ENCODE results near the gene RND2. TPM values are rescaled to one million over a fixed set of nuclear protein-coding genes. Genes with fewer than 3 reads are reported as not detected.

The RND2 gene
- total and polyA plus RNA-seq, 3 donors from 2014 or later: 15.7 to 48.7 (median 33.1) TPM

DNA sequence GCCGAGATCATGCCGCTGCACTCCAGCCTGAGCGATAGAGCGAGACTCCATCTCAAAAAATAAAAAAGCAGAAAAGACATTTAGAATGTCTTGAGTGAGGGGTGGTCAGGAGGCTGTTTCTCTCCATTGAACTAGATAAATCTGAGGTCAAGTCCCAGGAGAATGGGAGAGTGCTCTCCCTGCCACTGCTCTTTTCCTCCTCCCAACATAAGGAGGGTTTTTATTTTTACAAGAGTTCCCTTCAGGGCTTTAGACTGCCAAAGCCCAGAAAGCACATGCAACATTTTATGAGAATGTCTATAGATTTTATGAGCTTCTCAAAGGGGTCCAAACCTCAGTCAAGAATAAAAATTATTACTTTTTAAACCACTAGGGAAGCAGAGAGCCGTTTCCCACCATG lies 1.6 kb downstream of the RND2 start:
- no peak for DNase-seq
- Histone ChIP-seq H3K9me3 (no peaks in the 10 kb centered on the region), H3K4me1 (peaks cover 5% of the 10 kb centered on the region), H3K36me3 (ENCODE audit: low read depth, missing control alignments) (no peaks in the 10 kb centered on the region), H3K4me3 (no peak overlapping the region), H3K27me3 (no peaks in the 10 kb centered on the region), H3K27ac (no peak overlapping the region)
- TF ChIP-seq POLR2A (IDR thresholded peaks at IDR 0.05) (no peak), CTCF (IDR thresholded peaks at IDR 0.05) (no peak)
- intact Hi-C loops (cut with DNase I; ENCODE audit: low total_unique reads): no loop called here
- WGBS, 2 donors: 78 to 80% methylated on average over 5 of the region's 5 CpGs

DNA sequence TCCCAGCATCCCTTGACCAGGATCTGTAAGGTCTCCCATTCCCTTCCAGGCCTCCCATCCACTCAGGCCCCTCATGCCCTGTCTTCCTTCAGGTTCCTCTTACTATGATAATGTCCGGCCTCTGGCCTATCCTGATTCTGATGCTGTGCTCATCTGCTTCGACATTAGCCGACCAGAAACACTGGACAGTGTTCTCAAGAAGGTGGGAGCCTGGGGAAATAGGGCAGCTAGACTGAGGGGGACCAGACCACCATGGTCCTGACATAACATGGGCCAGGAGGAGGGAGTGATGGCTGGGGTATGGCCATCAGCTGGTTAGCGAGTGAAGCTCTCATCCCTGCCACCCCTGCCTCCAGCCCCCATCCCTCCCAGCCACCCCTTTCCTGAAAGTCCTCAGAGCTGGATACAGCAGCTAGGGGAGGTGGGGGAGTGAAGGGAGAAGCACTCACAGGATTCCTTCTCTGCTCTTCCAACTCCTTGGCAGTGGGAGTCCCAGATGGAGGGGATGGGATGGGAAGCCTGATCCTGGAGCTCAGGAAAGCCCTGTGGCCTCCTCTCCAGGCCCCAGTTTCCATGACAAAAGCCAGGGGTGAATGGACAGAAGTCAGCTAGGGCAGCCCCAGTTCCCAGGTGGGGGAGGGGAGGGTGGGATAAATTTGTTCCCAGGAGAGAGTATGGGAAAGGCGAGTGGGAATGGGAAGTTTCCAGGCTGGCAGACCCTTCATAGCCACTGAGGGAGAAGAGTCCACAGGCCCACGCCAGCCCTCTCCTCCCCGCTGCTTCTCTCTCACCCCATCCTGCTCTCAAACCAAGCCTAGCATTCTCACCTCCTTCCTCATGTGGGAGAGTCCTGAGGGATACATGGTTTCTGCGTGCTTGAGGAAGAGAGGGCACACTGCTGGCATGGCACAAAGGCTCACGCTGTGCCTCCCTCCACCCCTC lies 2.3 kb downstream of the RND2 start:
- 75 to 76% methylated on average over 9 of the region's 9 CpGs for WGBS, 2 donors
- Histone ChIP-seq H3K27me3 (no peaks in the 10 kb centered on the region), H3K4me1 (peaks cover 4% of the 10 kb centered on the region), H3K27ac (no peak overlapping the region), H3K9me3 (no peaks in the 10 kb centered on the region), H3K4me3 (no peak overlapping the region), H3K36me3 (ENCODE audit: low read depth, missing control alignments) (no peaks in the 10 kb centered on the region)
- TF ChIP-seq POLR2A (IDR thresholded peaks at IDR 0.05): no peak
- no peak for DNase-seq
- intact Hi-C loops (cut with DNase I; ENCODE audit: low total_unique reads): no loop called here

- 87 to 92% methylated on average over 17 of the region's 17 CpGs for WGBS, 2 donors
- Histone ChIP-seq H3K9me3 (no peaks in the 10 kb centered on the region), H3K4me1 (no peaks in the 10 kb centered on the region), H3K36me3 (ENCODE audit: low read depth, missing control alignments) (no peaks in the 10 kb centered on the region), H3K27ac (no peak overlapping the region), H3K27me3 (no peaks in the 10 kb centered on the region), H3K4me3 (no peak overlapping the region)
- intact Hi-C loops (cut with DNase I; ENCODE audit: low total_unique reads): no loop called here
- DNase-seq: no peak
- TF ChIP-seq POLR2A (IDR thresholded peaks at IDR 0.05): no peak
- no peak for TF ChIP-seq CTCF (IDR thresholded peaks at IDR 0.05)
These were observed 3.3 kb downstream of the RND2 start for GRCh38 chr17:43028221-43028861.

DNA sequence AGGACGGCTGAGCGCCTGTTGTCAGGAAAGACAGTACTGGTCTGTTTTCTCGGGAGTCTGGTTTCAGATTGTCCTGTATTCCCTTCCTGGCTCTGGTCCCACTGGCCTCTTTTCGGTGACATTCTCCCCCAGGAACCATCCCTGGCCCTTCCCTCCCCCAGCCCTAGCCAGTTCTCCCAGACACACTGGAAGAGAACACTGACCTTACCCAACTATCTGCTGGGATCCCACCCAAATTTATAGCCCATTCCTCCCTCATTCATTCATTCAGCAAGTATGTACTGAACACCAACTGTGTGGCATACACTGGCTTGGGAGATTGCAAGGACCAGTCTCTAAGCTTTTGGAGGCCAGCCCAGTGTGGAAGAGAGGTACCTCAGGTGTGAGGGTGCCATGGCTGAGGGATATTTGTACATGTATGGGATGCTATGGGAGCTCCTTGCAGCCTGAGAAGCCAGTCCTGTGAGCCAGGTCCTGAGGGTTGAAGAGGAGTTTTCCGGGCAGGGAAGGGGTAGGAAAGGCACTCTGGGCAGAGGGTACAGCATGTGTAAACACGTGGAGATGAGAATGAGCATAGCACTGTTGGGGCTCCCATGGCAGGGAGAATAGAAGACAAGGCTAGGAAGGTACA lies 5.2 kb downstream of the RND2 start:
- no peak for DNase-seq
- H3K27ac ChIP-seq: no peak overlapping the region
- H3K9me3 ChIP-seq: no peaks in the 10 kb centered on the region

More for the DNA sequence above, 5.2 kb downstream of the RND2 start:
- intact Hi-C loops (cut with DNase I; ENCODE audit: low total_unique reads): no loop called here
- no peak for TF ChIP-seq POLR2A (IDR thresholded peaks at IDR 0.05)
- TF ChIP-seq CTCF (IDR thresholded peaks at IDR 0.05): no peak
- Histone ChIP-seq H3K4me3 (no peak overlapping the region), H3K36me3 (ENCODE audit: low read depth, missing control alignments) (no peaks in the 10 kb centered on the region), H3K27me3 (no peaks in the 10 kb centered on the region), H3K4me1 (peaks cover 8% of the 10 kb centered on the region)
- 61 to 69% methylated on average over 6 of the region's 6 CpGs for WGBS, 2 donors

All from testis (tissue), 3 donors.